Neural crest cell (in vitro differentiated cells): ENCODE measurements around the gene SELENOV. TPM values are rescaled to one million over a fixed set of nuclear protein-coding genes. Genes with fewer than 3 reads are reported as not detected.

Source experiments
- DNase-seq: peaks from one replicate; pipeline ENCODE4 v3.0.0; 2021; ENCODE audit warnings: low read depth, mixed read lengths, low spot score
- H3K27ac Mint-ChIP-seq: one replicate; pipeline ENCODE4 v1.8.0; 2021; ENCODE audit warnings: mild to moderate bottlenecking, mixed read lengths; ENCODE audit not compliant: unreplicated experiment
- H3K27me3 Mint-ChIP-seq: 2 replicates; pipeline ENCODE4 v1.8.0; 2021; ENCODE audit warnings: low read depth, mild to moderate bottlenecking, mixed read lengths
- H3K36me3 Mint-ChIP-seq: 2 replicates; pipeline ENCODE4 v1.8.0; 2021; ENCODE audit warnings: low read depth, mild to moderate bottlenecking, mixed read lengths
- H3K4me1 Mint-ChIP-seq: 2 replicates; pipeline ENCODE4 v1.8.0; 2021; ENCODE audit warnings: mixed read lengths
- H3K4me3 Mint-ChIP-seq: one replicate; pipeline ENCODE4 v1.8.0; 2021; ENCODE audit warnings: mild to moderate bottlenecking, mixed read lengths
- H3K9me3 Mint-ChIP-seq: 2 replicates; pipeline ENCODE4 v1.8.0; 2021; ENCODE audit warnings: mixed read lengths
- long read RNA-seq: library from polyadenylated mRNA; unstranded; transcript quantifications from one replicate; pipeline ENCODE4 v2.0.0, GENCODE V29; 2020
- total RNA-seq: library from RNA; stranded (reverse); gene quantifications from 2 replicates; pipeline ENCODE4 v1.2.1, GENCODE V29; 2021
- TF ChIP-seq, protein P1 (sequence below): fragments of 200-600 bp; sonication (generic); conservative IDR thresholded peaks from 2 replicates; pipeline ENCODE4 v1.5.0; 2021; ENCODE audit warnings: antibody characterized with exemption, mild to moderate bottlenecking

Gene SELENOV, protein sequence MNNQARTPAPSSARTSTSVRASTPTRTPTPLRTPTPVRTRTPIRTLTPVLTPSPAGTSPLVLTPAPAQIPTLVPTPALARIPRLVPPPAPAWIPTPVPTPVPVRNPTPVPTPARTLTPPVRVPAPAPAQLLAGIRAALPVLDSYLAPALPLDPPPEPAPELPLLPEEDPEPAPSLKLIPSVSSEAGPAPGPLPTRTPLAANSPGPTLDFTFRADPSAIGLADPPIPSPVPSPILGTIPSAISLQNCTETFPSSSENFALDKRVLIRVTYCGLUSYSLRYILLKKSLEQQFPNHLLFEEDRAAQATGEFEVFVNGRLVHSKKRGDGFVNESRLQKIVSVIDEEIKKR
- total RNA-seq: not detected in 2 replicates
- long read RNA-seq: 0 reads

DNA sequence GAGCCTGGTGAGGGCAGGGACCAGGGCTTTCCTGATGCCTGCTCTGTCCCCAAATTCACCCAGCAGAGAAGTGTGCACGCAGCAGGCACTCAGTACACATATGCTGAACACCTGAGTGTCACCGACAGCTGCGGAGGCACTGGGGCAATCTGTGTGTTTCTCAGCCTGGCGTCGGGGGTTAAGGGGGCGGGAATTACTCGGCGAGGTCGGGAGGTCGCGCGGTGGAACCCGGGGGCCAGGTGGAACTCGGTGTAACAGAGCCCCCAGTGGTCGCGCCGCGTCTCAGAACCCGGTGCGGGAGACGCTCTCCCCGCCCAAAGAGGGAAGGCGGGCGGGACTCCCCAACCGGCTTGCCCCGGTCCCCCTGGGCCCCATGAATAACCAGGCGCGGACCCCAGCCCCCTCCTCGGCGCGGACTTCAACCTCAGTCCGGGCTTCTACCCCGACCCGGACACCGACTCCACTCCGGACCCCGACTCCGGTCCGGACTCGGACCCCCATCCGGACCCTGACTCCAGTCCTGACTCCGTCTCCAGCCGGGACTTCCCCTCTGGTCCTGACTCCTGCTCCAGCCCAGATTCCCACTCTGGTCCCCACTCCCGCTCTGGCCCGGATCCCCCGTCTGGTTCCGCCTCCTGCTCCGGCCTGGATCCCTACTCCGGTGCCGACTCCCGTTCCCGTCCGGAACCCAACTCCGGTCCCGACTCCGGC, at the start of gene SELENOV:
Gene SELENOV (plus strand): TSS at position 300 of the 711 bp plus-strand sequence. CDS start 74 bp downstream, at position 374.
- peaks cover 78% of the 10 kb centered on the region for H3K27me3 Mint-ChIP-seq
- peak; percentile 14 for DNase-seq

GRCh38 chr19:39465956-39466747, 48.8 kb upstream of the SELENOV start:
- Mint-ChIP-seq H3K4me3 (no peak overlapping the region), H3K27me3 (no peaks in the 10 kb centered on the region), H3K4me1 (no peaks in the 10 kb centered on the region), H3K36me3 (peaks cover 7% of the 10 kb centered on the region), H3K9me3 (no peaks in the 10 kb centered on the region), H3K27ac (no peak overlapping the region)
- TF ChIP-seq, protein P1, sequence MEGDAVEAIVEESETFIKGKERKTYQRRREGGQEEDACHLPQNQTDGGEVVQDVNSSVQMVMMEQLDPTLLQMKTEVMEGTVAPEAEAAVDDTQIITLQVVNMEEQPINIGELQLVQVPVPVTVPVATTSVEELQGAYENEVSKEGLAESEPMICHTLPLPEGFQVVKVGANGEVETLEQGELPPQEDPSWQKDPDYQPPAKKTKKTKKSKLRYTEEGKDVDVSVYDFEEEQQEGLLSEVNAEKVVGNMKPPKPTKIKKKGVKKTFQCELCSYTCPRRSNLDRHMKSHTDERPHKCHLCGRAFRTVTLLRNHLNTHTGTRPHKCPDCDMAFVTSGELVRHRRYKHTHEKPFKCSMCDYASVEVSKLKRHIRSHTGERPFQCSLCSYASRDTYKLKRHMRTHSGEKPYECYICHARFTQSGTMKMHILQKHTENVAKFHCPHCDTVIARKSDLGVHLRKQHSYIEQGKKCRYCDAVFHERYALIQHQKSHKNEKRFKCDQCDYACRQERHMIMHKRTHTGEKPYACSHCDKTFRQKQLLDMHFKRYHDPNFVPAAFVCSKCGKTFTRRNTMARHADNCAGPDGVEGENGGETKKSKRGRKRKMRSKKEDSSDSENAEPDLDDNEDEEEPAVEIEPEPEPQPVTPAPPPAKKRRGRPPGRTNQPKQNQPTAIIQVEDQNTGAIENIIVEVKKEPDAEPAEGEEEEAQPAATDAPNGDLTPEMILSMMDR: no peak
- no peak for DNase-seq

More for the DNA sequence above, at the start of gene SELENOV:
- peaks cover 16% of the 10 kb centered on the region for H3K4me1 Mint-ChIP-seq
- H3K9me3 Mint-ChIP-seq: no peaks in the 10 kb centered on the region
- H3K36me3 Mint-ChIP-seq: no peaks in the 10 kb centered on the region
- peak within 1 kb of the TSS; percentile 79 for H3K4me3 Mint-ChIP-seq
- no peak within 1 kb of the TSS for H3K27ac Mint-ChIP-seq
- TF ChIP-seq, protein P1: no peak

GRCh38 chr19:39467941-39468340, 47.0 kb upstream of the SELENOV start:
- Mint-ChIP-seq H3K36me3 (peaks cover 7% of the 10 kb centered on the region), H3K4me1 (no peaks in the 10 kb centered on the region), H3K27me3 (no peaks in the 10 kb centered on the region), H3K4me3 (no peak overlapping the region), H3K27ac (no peak overlapping the region), H3K9me3 (no peaks in the 10 kb centered on the region)
- DNase-seq: no peak
- TF ChIP-seq, protein P1: no peak

DNA sequence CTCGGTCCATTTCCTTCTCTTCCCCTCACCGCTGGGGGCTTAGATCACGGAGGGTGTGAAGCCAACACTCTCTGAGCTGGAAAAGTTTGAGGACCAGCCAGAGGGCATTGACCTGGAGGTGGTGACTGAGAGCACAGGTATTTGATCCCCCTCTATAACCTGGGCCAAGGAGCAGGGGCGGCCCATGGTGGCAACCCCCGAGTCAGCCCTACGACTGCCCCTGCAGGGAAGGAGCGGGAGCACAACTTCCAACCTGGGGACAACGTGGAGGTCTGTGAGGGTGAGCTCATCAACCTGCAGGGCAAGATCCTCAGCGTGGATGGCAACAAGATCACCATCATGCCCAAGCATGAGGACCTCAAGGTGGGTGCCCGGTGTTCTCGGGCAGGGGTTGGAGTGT, 45.9 kb upstream of the SELENOV start:
- no peak overlapping the region for H3K27ac Mint-ChIP-seq
- H3K36me3 Mint-ChIP-seq: peaks cover 7% of the 10 kb centered on the region
- TF ChIP-seq, protein P1: no peak
- H3K9me3 Mint-ChIP-seq: no peaks in the 10 kb centered on the region
- no peak for DNase-seq
- H3K4me1 Mint-ChIP-seq: no peaks in the 10 kb centered on the region
- H3K27me3 Mint-ChIP-seq: no peaks in the 10 kb centered on the region
- no peak overlapping the region for H3K4me3 Mint-ChIP-seq

DNA sequence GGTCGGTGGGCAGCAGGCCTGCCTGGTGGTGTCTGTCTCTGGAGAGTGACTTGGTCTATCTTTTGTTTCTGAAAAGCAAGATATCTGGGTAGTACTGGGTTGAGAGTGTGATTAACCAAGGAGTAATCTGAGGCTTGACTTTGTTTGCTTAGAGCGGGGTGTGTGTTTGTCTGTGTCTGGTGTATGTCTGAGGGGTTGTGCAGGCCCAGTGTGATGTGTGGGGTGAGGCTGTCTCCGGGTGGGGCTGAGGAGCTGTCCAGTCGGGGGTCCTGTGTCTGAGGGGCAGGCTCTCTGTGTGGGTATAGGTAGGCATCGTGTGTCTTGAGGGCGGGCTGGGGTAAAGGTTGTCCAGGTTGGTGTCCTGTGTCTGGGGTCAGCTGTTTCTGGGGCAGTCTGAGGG, 45.4 kb upstream of the SELENOV start:
- TF ChIP-seq, protein P1: no peak
- Mint-ChIP-seq H3K9me3 (no peaks in the 10 kb centered on the region), H3K4me3 (no peak overlapping the region), H3K27ac (peak overlapping the region; percentile 25), H3K36me3 (peaks cover 12% of the 10 kb centered on the region), H3K27me3 (no peaks in the 10 kb centered on the region), H3K4me1 (no peaks in the 10 kb centered on the region)
- DNase-seq: no peak
